HCT116 (cell line): ENCODE measurements around the gene MOAP1.
"Not testable (repeated sequence)": the region's sequence is repeated elsewhere in the genome, so short reads cannot be mapped to it uniquely, and the experiment has no call there.

Experiments
- CTCF ChIP-seq, 3 experiments: fragments of 200-600 bp in 1 of 3; sonication (generic) in 1 of 3; IDR thresholded peaks in 2 of 3; conservative IDR thresholded peaks in 1 of 3; 2 replicates each; pipeline ENCODE4 v1.5.1; 2012 to 2017; ENCODE audit warnings: low read depth in 2 of 3, low read length in 2 of 3, antibody characterized with exemption in 1 of 3, borderline replicate concordance in 1 of 3, control low read depth in 1 of 3, mild to moderate bottlenecking in 1 of 3, mixed read lengths in 1 of 3, mixed run types in 1 of 3, moderate library complexity in 1 of 3; ENCODE audit not compliant: insufficient read depth in 1 of 3
- EZH2 ChIP-seq: fragments of 200-600 bp; sonication (generic); IDR thresholded peaks from 2 replicates; pipeline ENCODE4 v1.6.1; 2017; ENCODE audit warnings: antibody characterized with exemption, mixed run types
- JUND ChIP-seq: IDR thresholded peaks from 2 replicates; pipeline ENCODE4 v1.6.1; 2012
- POLR2A ChIP-seq: IDR thresholded peaks from 2 replicates; pipeline ENCODE4 v1.7.0; 2011; ENCODE audit warnings: borderline replicate concordance; ENCODE audit not compliant: insufficient read depth, insufficient read length; ENCODE audit errors: extremely low read depth
- POLR2AphosphoS5 ChIP-seq: IDR thresholded peaks from 2 replicates; pipeline ENCODE4 v1.6.1; 2011; ENCODE audit warnings: mild to moderate bottlenecking, low read depth, low read length, moderate library complexity
- YY1 ChIP-seq: IDR thresholded peaks from 2 replicates; pipeline ENCODE4 v1.6.1; 2011; ENCODE audit warnings: low read length, low read depth, moderate library complexity, mild to moderate bottlenecking; ENCODE audit not compliant: insufficient replicate concordance; ENCODE audit errors: extremely low read depth
- ZBTB33 ChIP-seq: IDR thresholded peaks from 2 replicates; pipeline ENCODE4 v1.6.1; 2011; ENCODE audit warnings: mild to moderate bottlenecking, low read length, moderate library complexity; ENCODE audit not compliant: insufficient replicate concordance; ENCODE audit errors: extremely low read depth
- ZNF274 ChIP-seq: fragments of 200-500 bp; sonication (Bioruptor generic); IDR thresholded peaks from 2 replicates; pipeline ENCODE4 v1.6.1; 2014; ENCODE audit warnings: mild to moderate bottlenecking, low read depth, low read length, inconsistent platforms

GRCh38 chr14:93169619-93170018 lies 15.1 kb downstream of the MOAP1 start:
- TF ChIP-seq CTCF (IDR thresholded peaks at IDR 0.05 in 2 of 3, conservative IDR thresholded peaks at IDR 0.05 in 1 of 3; ENCODE audit: borderline replicate concordance in 1 of 3, insufficient read depth in 1 of 3, low read depth in 2 of 3, low read length in 2 of 3); POLR2AphosphoS5; YY1; ZNF274; ZBTB33; POLR2A; EZH2; JUND: not testable (repeated sequence)
